Neural progenitor cell (in vitro differentiated cells): ENCODE results near the gene PLBD1. TPM values are rescaled to one million over a fixed set of nuclear protein-coding genes. Genes with fewer than 3 reads are reported as not detected.

ENCODE experiments used
- DNase-seq: peaks from one replicate; pipeline ENCODE4 v3.0.0-alpha.2; 2016; ENCODE audit warnings: low spot score
- H2AFZ ChIP-seq: fragments of 200-600 bp; sonication (generic); replicated peaks from 2 replicates; pipeline ENCODE4 v1.6.1; 2016; ENCODE audit warnings: antibody characterized with exemption
- H3F3A ChIP-seq: fragments of 200-600 bp; sonication (generic); 2 replicates; pipeline ENCODE4 v1.6.1; 2016; ENCODE audit warnings: antibody characterized with exemption, low read depth
- H3K27ac ChIP-seq: fragments of 200-600 bp; sonication (generic); 2 replicates; pipeline ENCODE4 v1.5.1; 2016; ENCODE audit warnings: mild to moderate bottlenecking
- H3K27me3 ChIP-seq: fragments of 200-600 bp; sonication (generic); 2 replicates; pipeline ENCODE4 v1.6.1; 2016; ENCODE audit warnings: mild to moderate bottlenecking, moderate library complexity
- H3K36me3 ChIP-seq: fragments of 200-600 bp; sonication (generic); 2 replicates; pipeline ENCODE4 v1.5.1; 2016
- H3K4me1 ChIP-seq: fragments of 200-600 bp; sonication (generic); 2 replicates; pipeline ENCODE4 v1.6.1; 2016; ENCODE audit warnings: mixed run types
- H3K4me2 ChIP-seq: fragments of 200-600 bp; sonication (generic); 2 replicates; pipeline ENCODE4 v1.6.1; 2016
- H3K4me3 ChIP-seq: fragments of 200-600 bp; sonication (generic); 2 replicates; pipeline ENCODE4 v1.5.1; 2016
- H3K79me2 ChIP-seq: fragments of 200-600 bp; sonication (generic); 2 replicates; pipeline ENCODE4 v1.6.1; 2016; ENCODE audit warnings: low read depth
- H3K9ac ChIP-seq: fragments of 200-600 bp; sonication (generic); 2 replicates; pipeline ENCODE4 v1.6.1; 2016
- H3K9me3 ChIP-seq: fragments of 200-600 bp; sonication (generic); 2 replicates; pipeline ENCODE4 v1.5.1; 2016; ENCODE audit warnings: low read depth
- H4K20me1 ChIP-seq: fragments of 200-600 bp; sonication (generic); 2 replicates; pipeline ENCODE4 v1.6.1; 2016; ENCODE audit warnings: low read depth
- H3K27ac Mint-ChIP-seq: 3 replicates; pipeline ENCODE4 v1.8.0; 2021; ENCODE audit warnings: mixed read lengths
- H3K27me3 Mint-ChIP-seq: 2 replicates; pipeline ENCODE4 v1.8.0; 2022; ENCODE audit warnings: low read depth, mild to moderate bottlenecking, inconsistent platforms, moderate library complexity, mixed read lengths; ENCODE audit not compliant: insufficient read depth
- H3K36me3 Mint-ChIP-seq: 3 replicates; pipeline ENCODE4 v1.8.0; 2021; ENCODE audit warnings: mixed read lengths
- H3K4me1 Mint-ChIP-seq: 3 replicates; pipeline ENCODE4 v1.8.0; 2021; ENCODE audit warnings: mixed read lengths
- H3K4me3 Mint-ChIP-seq: 3 replicates; pipeline ENCODE4 v1.8.0; 2021; ENCODE audit warnings: mild to moderate bottlenecking, moderate library complexity, mixed read lengths
- H3K9me3 Mint-ChIP-seq: 3 replicates; pipeline ENCODE4 v1.8.0; 2020; ENCODE audit warnings: mixed read lengths
- CTCF ChIP-seq: fragments of 200-600 bp; sonication (generic); IDR thresholded peaks from 2 replicates; pipeline ENCODE4 v1.5.1; 2017; ENCODE audit warnings: antibody characterized with exemption, mild to moderate bottlenecking
- EZH2 ChIP-seq: fragments of 200-600 bp; sonication (generic); IDR thresholded peaks from 2 replicates; pipeline ENCODE4 v1.6.1; 2017; ENCODE audit warnings: antibody characterized with exemption, mild to moderate bottlenecking, moderate library complexity
- EZH2phosphoT487 ChIP-seq: fragments of 200-600 bp; sonication (generic); IDR thresholded peaks from 2 replicates; pipeline ENCODE4 v1.6.1; 2017; ENCODE audit warnings: antibody characterized with exemption
- total RNA-seq: library from RNA; depleted of rRNA; stranded (reverse); fragments of >200 nt; gene quantifications from 2 replicates; pipeline ENCODE4 v1.2.3, GENCODE V29; 2015; ENCODE audit warnings: low replicate concordance

PLBD1 gene
- total RNA-seq, 1 donor from 2014 or later: 5.4 TPM

- no peaks in the 10 kb centered on the region for H3K79me2 ChIP-seq
- Mint-ChIP-seq H3K27ac (no peak overlapping the region), H3K27me3 (peaks cover 6% of the 10 kb centered on the region), H3K9me3 (no peaks in the 10 kb centered on the region), H3K4me1 (no peaks in the 10 kb centered on the region), H3K36me3 (no peaks in the 10 kb centered on the region), H3K4me3 (no peak overlapping the region)
- no peaks in the 10 kb centered on the region for H3K9me3 ChIP-seq
- H4K20me1 ChIP-seq: no peaks in the 10 kb centered on the region
- no peaks in the 10 kb centered on the region for H3K4me1 ChIP-seq
- no peak overlapping the region for H2AFZ ChIP-seq
- H3K9ac ChIP-seq: no peak overlapping the region
- H3K36me3 ChIP-seq: no peaks in the 10 kb centered on the region
- no peak overlapping the region for H3K27ac ChIP-seq
- no peak overlapping the region for H3K4me2 ChIP-seq
- DNase-seq: no peak
- H3K4me3 ChIP-seq: no peak overlapping the region
- no peaks in the 10 kb centered on the region for H3F3A ChIP-seq
- H3K27me3 ChIP-seq: no peaks in the 10 kb centered on the region
- TF ChIP-seq EZH2 (no peak), EZH2phosphoT487 (no peak), CTCF (no peak)
Observed at GRCh38 chr12:14537088-14537487, 30.6 kb downstream of the PLBD1 start.

- H3K9ac ChIP-seq: no peak overlapping the region
- no peaks in the 10 kb centered on the region for H3K36me3 ChIP-seq
- H3K27me3 Mint-ChIP-seq: peaks cover 6% of the 10 kb centered on the region
- H2AFZ ChIP-seq: no peak overlapping the region
- no peak overlapping the region for H3K27ac Mint-ChIP-seq
- H3K4me1 ChIP-seq: peaks cover 6% of the 10 kb centered on the region
- no peaks in the 10 kb centered on the region for H3K79me2 ChIP-seq
- H3K4me2 ChIP-seq: no peak overlapping the region
- no peaks in the 10 kb centered on the region for H3K9me3 Mint-ChIP-seq
- H3K36me3 Mint-ChIP-seq: no peaks in the 10 kb centered on the region
- H3K4me3 ChIP-seq: no peak overlapping the region
- H3K27ac ChIP-seq: no peak overlapping the region
- TF ChIP-seq EZH2phosphoT487 (no peak), EZH2 (no peak), CTCF (no peak)
- H4K20me1 ChIP-seq: no peaks in the 10 kb centered on the region
- H3K27me3 ChIP-seq: no peaks in the 10 kb centered on the region
- no peak for DNase-seq
- no peak overlapping the region for H3K4me3 Mint-ChIP-seq
- H3K9me3 ChIP-seq: no peaks in the 10 kb centered on the region
- H3K4me1 Mint-ChIP-seq: no peaks in the 10 kb centered on the region
- H3F3A ChIP-seq: no peaks in the 10 kb centered on the region
Observed at GRCh38 chr12:14532152-14532551, 35.5 kb downstream of the PLBD1 start.

- peaks cover 9% of the 10 kb centered on the region for H3K9me3 ChIP-seq
- H3K36me3 ChIP-seq: no peaks in the 10 kb centered on the region
- H3K4me3 ChIP-seq: no peak overlapping the region
- H2AFZ ChIP-seq: no peak overlapping the region
- no peak overlapping the region for H3K27ac ChIP-seq
- Mint-ChIP-seq H3K4me1 (no peaks in the 10 kb centered on the region), H3K9me3 (peaks cover 30% of the 10 kb centered on the region), H3K36me3 (no peaks in the 10 kb centered on the region), H3K27ac (no peak overlapping the region), H3K4me3 (no peak overlapping the region), H3K27me3 (no peaks in the 10 kb centered on the region)
- H3F3A ChIP-seq: no peaks in the 10 kb centered on the region
- H3K4me2 ChIP-seq: no peak overlapping the region
- no peaks in the 10 kb centered on the region for H3K27me3 ChIP-seq
- no peaks in the 10 kb centered on the region for H4K20me1 ChIP-seq
- no peak for DNase-seq
- TF ChIP-seq CTCF (no peak), EZH2 (no peak), EZH2phosphoT487 (no peak)
- H3K9ac ChIP-seq: no peak overlapping the region
- no peaks in the 10 kb centered on the region for H3K4me1 ChIP-seq
- H3K79me2 ChIP-seq: no peaks in the 10 kb centered on the region
Observed at GRCh38 chr12:14525964-14526363, 41.7 kb downstream of the PLBD1 start.

- Mint-ChIP-seq H3K27ac (no peak overlapping the region), H3K36me3 (no peaks in the 10 kb centered on the region), H3K9me3 (peaks cover 31% of the 10 kb centered on the region), H3K27me3 (no peaks in the 10 kb centered on the region), H3K4me1 (no peaks in the 10 kb centered on the region), H3K4me3 (no peak overlapping the region)
- Histone ChIP-seq H3K9ac (no peak overlapping the region), H3K4me1 (no peaks in the 10 kb centered on the region), H3K4me2 (no peak overlapping the region), H3K36me3 (no peaks in the 10 kb centered on the region), H3K27me3 (no peaks in the 10 kb centered on the region), H3K9me3 (peaks cover 9% of the 10 kb centered on the region), H2AFZ (no peak overlapping the region), H3F3A (no peaks in the 10 kb centered on the region), H3K79me2 (no peaks in the 10 kb centered on the region), H3K27ac (no peak overlapping the region), H3K4me3 (no peak overlapping the region), H4K20me1 (no peaks in the 10 kb centered on the region)
- DNase-seq: no peak
- TF ChIP-seq EZH2phosphoT487 (no peak), EZH2 (no peak), CTCF (no peak)
Observed at GRCh38 chr12:14521822-14522221, 45.9 kb downstream of the PLBD1 start.
